Measurements from ENCODE around the gene PLEKHA7. TPM values are rescaled to one million over a fixed set of nuclear protein-coding genes. Genes with fewer than 3 reads are reported as not detected.

The PLEKHA7 gene
- total RNA-seq, 1 donor from 2014 or later, result 15.6 TPM

DNA sequence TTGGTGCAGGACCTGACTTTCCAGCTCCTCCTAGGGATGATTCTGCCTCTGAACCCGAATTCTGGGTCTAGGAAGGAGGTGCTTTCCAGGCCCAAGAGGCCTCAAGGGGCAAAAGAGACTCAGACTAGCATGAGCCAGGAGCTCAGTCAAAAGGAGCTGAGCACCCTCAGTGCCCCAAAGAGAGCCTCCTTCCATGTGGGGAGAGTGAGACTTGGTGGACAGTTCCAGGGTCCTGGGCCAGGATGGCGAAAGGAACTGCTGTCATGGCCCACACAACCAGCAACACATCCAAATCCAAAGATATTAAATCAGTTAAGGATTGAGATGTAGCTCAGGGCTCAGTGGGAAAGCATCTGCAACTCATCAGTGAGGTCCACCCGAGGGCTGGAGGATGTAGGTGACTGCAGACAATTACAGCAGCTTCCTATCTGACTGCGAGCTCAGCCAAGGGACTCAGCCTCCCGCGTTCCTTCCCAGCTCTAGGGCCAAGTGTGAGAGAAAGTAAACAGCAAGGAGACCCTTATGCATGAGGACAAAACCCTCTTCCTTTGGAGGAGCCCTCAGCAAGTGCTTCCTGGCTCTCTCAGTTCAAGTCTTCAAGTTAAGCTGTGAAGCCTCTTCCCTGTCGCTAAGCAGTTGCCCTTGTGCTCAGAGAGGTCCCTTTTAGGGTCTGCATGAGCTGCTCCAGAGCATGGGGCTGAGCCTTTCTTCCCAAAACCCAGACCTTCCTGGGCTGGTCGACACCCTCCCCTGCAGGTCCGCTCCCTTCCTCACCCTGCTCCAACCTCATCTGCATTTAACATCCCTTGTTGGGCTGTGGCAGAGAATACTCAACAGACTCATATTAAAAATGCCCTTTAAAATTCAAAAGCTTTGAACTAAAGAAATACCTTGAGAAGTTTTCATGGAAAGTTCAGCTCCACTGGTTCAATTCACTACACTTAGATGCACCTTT, 240.0 kb downstream of the PLEKHA7 start:
- no peak overlapping the region for H3K4me3 Mint-ChIP-seq (ENCODE audit: unreplicated experiment)

DNA sequence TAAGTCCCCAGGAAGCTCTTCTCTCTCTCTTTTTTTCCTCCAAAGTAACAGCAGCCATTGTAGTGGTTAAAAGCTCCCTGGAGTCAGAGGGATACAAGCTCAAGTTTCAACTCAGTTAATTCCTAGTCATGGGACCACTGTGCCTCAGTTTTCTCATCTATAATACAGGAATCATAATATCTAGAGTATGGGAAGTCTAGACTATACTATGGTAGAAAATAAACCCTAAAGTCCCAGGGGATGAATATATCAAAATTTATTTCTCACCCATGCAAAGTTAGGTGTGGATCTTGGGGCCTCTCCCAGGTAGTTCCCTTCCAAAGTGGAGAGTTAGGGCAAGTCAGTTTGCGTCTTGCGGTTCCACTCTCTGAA, 242.1 kb downstream of the PLEKHA7 start:
- no peaks in the 10 kb centered on the region for H3K4me1 Mint-ChIP-seq (ENCODE audit: unreplicated experiment)
- no peaks in the 10 kb centered on the region for H3K27me3 Mint-ChIP-seq (ENCODE audit: unreplicated experiment)
- DNase-seq (ENCODE audit: extremely low spot score, unreplicated experiment), result no peak
- TF ChIP-seq, protein P1, sequence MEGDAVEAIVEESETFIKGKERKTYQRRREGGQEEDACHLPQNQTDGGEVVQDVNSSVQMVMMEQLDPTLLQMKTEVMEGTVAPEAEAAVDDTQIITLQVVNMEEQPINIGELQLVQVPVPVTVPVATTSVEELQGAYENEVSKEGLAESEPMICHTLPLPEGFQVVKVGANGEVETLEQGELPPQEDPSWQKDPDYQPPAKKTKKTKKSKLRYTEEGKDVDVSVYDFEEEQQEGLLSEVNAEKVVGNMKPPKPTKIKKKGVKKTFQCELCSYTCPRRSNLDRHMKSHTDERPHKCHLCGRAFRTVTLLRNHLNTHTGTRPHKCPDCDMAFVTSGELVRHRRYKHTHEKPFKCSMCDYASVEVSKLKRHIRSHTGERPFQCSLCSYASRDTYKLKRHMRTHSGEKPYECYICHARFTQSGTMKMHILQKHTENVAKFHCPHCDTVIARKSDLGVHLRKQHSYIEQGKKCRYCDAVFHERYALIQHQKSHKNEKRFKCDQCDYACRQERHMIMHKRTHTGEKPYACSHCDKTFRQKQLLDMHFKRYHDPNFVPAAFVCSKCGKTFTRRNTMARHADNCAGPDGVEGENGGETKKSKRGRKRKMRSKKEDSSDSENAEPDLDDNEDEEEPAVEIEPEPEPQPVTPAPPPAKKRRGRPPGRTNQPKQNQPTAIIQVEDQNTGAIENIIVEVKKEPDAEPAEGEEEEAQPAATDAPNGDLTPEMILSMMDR (IDR thresholded peaks at IDR 0.05), result no peak
- no peaks in the 10 kb centered on the region for H3K9me3 Mint-ChIP-seq (ENCODE audit: unreplicated experiment)
- H3K36me3 Mint-ChIP-seq (ENCODE audit: unreplicated experiment), result no peaks in the 10 kb centered on the region
- no peak overlapping the region for H3K4me3 Mint-ChIP-seq (ENCODE audit: unreplicated experiment)
- no peak overlapping the region for H3K27ac Mint-ChIP-seq (ENCODE audit: unreplicated experiment)

More for the DNA sequence above, 240.0 kb downstream of the PLEKHA7 start:
- Mint-ChIP-seq H3K4me1 (ENCODE audit: unreplicated experiment) (no peaks in the 10 kb centered on the region), H3K27me3 (ENCODE audit: unreplicated experiment) (no peaks in the 10 kb centered on the region), H3K9me3 (ENCODE audit: unreplicated experiment) (no peaks in the 10 kb centered on the region), H3K36me3 (ENCODE audit: unreplicated experiment) (no peaks in the 10 kb centered on the region), H3K27ac (ENCODE audit: unreplicated experiment) (no peak overlapping the region)
- TF ChIP-seq, protein P1 (IDR thresholded peaks at IDR 0.05), result no peak
- peak; percentile 67 for DNase-seq (ENCODE audit: extremely low spot score, unreplicated experiment)

DNA sequence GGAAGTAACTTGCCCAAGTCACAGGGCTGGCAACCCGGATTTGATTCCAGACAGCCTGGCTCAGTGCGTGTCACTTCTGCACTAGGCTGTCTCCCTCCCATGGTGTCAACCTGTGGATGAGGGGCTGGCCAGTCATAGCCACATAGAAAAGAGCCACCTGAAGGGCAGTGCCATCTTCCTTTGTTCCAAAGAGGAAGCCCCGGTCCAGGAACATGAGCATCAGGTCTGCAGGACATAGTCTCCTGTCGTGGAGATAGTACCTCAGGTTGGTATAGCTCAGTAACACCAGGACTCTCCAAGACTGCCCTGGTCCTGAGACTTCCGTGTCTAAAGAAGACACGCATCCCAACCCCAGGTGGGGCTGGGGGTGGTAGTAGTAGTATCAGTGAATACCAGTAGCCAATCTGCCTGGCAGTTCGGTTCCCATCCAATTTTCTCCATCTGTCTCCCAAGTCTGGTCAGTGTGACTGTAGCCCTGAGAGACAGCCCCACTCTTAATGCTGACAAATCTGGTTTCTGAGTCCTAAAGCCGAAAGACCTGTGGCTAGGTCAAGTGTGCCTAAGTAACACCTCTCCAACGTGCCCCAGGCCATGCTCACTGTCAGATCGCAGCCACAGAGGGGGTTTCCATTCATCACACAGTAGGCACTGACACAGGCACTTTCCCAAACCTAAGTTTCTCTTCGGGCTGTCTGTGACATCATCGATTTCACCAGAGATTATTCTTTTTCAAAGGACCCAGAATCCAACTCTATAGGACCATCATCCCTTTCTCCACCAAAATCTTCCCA, 242.7 kb downstream of the PLEKHA7 start:
- no peak overlapping the region for H3K4me3 Mint-ChIP-seq (ENCODE audit: unreplicated experiment)
- H3K36me3 Mint-ChIP-seq (ENCODE audit: unreplicated experiment), result no peaks in the 10 kb centered on the region
- no peak overlapping the region for H3K27ac Mint-ChIP-seq (ENCODE audit: unreplicated experiment)
- no peaks in the 10 kb centered on the region for H3K9me3 Mint-ChIP-seq (ENCODE audit: unreplicated experiment)
- no peaks in the 10 kb centered on the region for H3K27me3 Mint-ChIP-seq (ENCODE audit: unreplicated experiment)
- no peaks in the 10 kb centered on the region for H3K4me1 Mint-ChIP-seq (ENCODE audit: unreplicated experiment)
- TF ChIP-seq, protein P1 (IDR thresholded peaks at IDR 0.05), result no peak
- DNase-seq (ENCODE audit: extremely low spot score, unreplicated experiment), result peak; percentile 72

DNA sequence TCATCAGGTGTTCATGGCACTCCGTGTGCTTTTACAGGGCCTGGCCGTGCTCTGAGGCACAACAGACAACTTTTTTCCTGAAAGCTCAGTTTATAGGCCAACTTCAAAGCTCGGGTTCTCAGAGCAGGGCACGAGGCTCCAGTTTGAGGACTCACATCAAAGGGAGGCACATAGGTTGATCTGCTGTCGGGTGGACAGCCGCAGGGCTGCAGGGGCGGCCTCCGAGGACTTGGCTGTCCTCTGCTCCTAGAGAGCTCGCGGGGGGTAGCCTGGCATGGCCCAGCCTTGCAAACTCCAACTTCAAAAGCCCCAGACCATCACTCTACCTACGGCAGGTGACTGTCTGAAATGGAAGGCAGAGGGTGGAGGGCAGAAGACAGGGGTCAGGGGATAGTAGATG, 244.2 kb downstream of the PLEKHA7 start:
- no peaks in the 10 kb centered on the region for H3K4me1 Mint-ChIP-seq (ENCODE audit: unreplicated experiment)
- TF ChIP-seq, protein P1 (IDR thresholded peaks at IDR 0.05), result no peak
- H3K36me3 Mint-ChIP-seq (ENCODE audit: unreplicated experiment), result no peaks in the 10 kb centered on the region
- no peak overlapping the region for H3K27ac Mint-ChIP-seq (ENCODE audit: unreplicated experiment)
- no peak overlapping the region for H3K4me3 Mint-ChIP-seq (ENCODE audit: unreplicated experiment)
- DNase-seq (ENCODE audit: extremely low spot score, unreplicated experiment), result peak; percentile 77
- H3K27me3 Mint-ChIP-seq (ENCODE audit: unreplicated experiment), result no peaks in the 10 kb centered on the region
- no peaks in the 10 kb centered on the region for H3K9me3 Mint-ChIP-seq (ENCODE audit: unreplicated experiment)

DNA sequence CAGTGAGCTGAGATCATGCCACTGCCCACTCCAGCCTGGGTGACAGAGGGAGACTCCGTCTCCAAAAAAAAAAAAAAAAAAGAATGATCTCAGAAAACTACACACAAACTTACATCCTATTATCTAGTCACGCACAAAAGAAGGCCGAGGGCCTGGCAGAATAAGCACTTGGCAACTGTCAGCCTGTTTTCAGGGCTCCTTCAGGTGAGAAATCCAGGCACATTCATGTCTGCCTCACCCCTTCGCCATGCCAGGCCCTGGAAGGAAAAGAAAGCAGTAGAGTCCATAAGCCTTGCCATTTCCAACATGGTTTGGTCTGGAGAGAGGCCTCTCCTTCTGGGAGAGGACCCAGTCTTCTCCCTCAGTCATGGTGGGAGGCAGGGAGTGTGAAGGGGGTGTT, 244.8 kb downstream of the PLEKHA7 start:
- TF ChIP-seq, protein P1 (IDR thresholded peaks at IDR 0.05), result no peak
- Mint-ChIP-seq H3K9me3 (ENCODE audit: unreplicated experiment) (no peaks in the 10 kb centered on the region), H3K36me3 (ENCODE audit: unreplicated experiment) (no peaks in the 10 kb centered on the region), H3K27me3 (ENCODE audit: unreplicated experiment) (no peaks in the 10 kb centered on the region), H3K4me3 (ENCODE audit: unreplicated experiment) (no peak overlapping the region), H3K27ac (ENCODE audit: unreplicated experiment) (no peak overlapping the region), H3K4me1 (ENCODE audit: unreplicated experiment) (no peaks in the 10 kb centered on the region)
- no peak for DNase-seq (ENCODE audit: extremely low spot score, unreplicated experiment)
